NCI-H510A treated with DMSO at 0.1 percent for 48 hours (cell line): Measurements from ENCODE around the gene DCLK2.

Experiments
- DNase-seq: peaks from one replicate; lab custom pipeline; 2025; lab: John Stamatoyannopoulos, UW

Gene DCLK2

GRCh38 chr4:150078041-150078578, at the start of gene DCLK2:
Gene DCLK2 (plus strand): TSS chr4:150078445. CDS start chr4:150079028, 583 bp downstream.
- DNase-seq: peak; percentile 57

DNA sequence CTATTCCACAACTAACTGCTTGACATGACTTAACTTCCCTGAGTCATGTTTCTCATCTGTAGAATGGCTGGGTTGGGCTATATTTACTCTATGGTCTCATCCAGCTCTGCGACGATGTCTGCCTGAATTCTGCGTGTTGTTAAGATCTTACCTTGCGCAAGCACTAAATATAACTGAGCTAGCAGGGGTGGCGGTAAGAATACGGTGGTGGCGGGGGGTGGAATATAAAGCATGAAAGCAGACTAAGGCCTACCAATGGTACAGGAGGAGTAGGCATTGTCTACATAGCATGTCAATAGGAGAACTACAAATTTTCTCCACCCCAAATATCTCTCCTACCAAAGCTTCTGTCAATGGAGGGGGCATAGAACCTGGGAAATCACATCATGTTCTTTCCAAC, 45.7 kb upstream of the DCLK2 start:
- DNase-seq: no peak

GRCh38 chr4:150033081-150033480, 45.2 kb upstream of the DCLK2 start:
- no peak for DNase-seq

DNA sequence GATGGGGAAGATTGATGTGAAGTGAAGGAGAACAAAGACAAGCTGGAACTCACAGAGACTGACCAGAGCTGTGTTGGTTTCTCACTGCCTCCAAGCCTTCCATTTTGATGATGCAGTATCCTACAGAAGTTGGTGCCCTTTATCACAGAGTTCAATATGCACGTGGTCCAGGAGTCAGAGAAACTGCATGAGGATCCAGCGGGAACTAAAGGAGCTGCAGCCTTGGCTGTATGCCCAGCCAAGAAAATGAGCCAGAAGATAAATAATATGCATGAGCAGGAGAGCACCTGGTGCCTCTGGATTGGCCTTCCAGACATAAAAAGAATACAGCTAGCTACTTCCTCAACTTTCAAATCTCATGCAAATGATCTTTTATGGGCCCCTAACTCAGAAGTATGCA, 44.3 kb upstream of the DCLK2 start:
- peak; percentile 45 for DNase-seq

- no peak for DNase-seq
These were observed 40.9 kb upstream of the DCLK2 start for GRCh38 chr4:150037251-150037856.

DNA sequence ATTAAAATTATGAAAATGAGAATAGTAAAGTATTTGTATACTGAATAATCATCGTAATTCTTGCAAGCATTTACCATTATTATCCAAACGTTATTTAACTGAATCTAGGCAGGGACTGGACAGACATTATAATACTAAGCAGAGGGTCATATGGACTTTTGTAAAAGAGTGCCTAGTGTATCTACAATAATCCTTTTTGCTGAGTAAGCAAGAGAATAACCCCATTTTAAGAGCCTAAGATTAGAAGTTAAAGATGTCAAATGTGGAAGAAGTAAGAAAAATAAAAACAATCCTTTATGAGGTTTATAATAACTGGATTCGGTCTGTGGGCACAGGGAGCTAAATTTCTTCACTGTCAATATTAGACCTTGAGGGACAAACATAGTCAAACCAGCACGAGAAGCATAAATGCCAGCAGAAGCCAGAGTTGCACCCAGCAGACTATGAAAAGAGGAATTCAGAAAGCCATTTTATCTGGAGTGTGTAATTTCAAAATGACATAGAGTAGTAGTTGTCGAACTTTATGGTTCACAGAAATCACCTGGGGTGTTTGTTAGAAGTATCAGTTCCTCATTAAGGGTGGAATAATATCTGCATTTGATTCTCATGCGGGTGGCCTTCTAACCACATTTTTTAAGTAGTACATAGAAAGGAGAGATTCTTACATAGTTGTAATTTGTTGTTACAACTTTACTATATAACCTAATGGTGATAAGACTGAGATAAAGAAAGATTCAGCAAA, 39.7 kb upstream of the DCLK2 start:
- DNase-seq: no peak

DNA sequence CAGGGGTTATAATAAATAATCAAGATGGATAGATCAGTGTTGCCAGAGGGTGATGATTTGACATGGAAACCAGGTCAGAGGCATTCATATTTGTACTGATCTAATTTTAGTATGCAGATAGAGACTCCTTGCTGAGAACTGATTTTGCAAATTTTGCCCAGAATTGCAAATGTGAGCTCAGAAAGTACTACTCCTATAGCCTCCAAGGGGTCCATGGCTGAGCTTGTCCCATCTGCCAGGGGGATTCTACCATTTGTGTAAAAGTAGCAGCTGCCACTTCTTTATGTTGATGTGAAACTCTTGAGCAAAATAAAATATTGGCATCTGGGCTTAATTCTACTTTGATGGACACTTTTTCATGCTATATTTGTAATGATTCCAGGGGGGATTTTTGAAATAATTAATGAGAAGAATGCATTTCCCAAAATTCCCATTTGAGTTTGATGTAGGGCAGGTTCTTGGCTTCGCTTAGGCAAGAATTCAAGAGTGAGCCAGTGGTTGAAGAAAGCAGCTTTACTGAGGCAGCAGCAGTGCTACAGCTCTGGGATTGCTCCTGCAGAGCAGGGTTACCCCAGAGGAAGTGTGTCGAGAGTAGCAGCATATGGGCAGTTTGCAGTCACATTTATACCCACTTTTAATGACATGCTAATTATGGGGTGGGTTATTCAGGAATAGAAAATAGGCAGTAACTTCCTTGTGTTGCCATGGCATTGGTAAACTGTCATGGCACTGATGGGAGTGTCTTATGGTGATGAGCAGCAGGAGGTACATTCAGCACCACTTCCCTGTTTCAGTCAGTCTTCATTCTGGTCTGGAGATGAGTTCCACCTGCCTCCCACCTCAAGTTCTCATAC, 38.7 kb upstream of the DCLK2 start:
- no peak for DNase-seq

GRCh38 chr4:150044517-150044916, 33.7 kb upstream of the DCLK2 start:
- DNase-seq: no peak

- DNase-seq: no peak
These were observed 32.8 kb upstream of the DCLK2 start for GRCh38 chr4:150045410-150045809.

GRCh38 chr4:150046728-150047217, 31.5 kb upstream of the DCLK2 start:
- DNase-seq: no peak

DNA sequence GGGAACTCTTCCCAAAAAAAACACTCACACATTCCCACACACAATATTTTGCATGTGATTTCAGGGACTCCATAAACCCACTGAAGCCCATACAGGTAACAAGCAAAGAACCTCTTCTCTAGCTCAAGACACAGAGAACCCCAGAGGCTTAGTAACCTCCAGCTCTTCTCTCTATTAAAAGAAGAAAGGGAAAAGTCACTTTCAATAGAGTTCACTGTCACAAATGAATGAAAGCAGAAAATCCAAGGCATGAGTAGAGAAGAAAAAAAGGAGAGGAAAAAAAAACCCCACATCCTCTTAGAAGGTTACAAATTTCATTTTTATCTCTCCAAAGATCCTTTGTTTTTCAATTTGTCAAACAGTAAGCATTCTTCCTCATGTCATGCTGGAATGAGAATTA, 30.7 kb upstream of the DCLK2 start:
- DNase-seq: no peak

GRCh38 chr4:150049682-150050081, 28.6 kb upstream of the DCLK2 start:
- DNase-seq: no peak

DNA sequence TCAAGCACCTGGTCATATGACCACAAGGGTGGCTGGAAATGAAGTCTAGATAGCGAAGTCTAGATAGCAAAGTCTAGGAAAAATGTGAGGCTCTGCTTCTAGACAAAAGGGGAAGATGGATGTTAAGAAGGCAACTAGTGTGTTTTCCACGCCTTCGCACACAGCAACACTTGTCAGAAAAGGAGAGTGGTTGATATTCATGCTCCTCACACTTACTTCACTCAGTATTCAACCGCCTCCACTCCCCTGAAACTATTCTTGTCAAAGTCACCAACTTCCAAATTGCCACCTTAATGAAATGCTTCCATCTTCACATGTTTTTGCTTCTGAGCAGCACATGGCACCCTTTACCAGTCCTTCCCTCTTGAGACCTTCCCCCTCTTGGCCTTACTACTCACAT, 27.7 kb upstream of the DCLK2 start:
- DNase-seq: no peak

DNA sequence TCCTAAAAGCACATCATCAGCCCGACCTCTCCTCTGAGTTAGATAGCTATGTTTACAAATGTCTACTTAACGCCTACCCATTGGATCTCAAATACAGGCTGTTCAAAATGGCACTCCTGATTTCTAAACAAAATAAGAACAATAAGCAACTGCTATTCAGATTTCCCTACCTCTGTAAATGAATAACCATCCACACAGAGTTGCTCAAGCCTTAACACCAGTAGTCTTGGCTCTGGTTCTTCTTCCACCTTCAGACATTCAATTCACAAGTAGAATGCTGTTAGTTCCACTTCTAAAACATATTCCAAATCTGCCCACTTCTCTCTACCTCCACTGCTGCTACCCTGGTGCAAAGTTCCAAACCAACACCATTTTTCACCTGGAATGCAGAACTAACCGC, 27.1 kb upstream of the DCLK2 start:
- no peak for DNase-seq

GRCh38 chr4:150055467-150055866, 22.8 kb upstream of the DCLK2 start:
- DNase-seq: no peak

GRCh38 chr4:150056569-150056968, 21.7 kb upstream of the DCLK2 start:
- DNase-seq: no peak

GRCh38 chr4:150061086-150061776, 17.0 kb upstream of the DCLK2 start:
- no peak for DNase-seq

DNA sequence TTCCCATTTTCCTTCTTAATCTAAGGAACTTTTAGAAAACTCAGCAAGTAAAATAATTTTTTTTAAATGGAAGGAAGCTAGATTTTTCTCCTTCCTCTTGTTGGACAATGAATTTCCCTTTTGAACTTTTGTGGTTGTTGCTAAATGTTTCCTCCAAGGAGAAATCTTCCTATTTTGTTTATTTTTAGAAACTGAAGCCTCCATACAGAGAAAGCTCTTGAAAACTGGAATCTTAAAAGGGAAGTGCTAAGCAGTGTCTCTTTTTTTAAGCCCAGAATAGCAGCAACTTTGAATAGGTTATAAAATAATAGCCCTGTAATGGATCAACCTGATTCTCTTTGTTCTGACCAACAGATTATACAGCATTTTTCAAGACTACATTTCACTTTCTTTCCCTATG, 15.1 kb upstream of the DCLK2 start:
- no peak for DNase-seq

GRCh38 chr4:150065740-150066139, 12.5 kb upstream of the DCLK2 start:
- no peak for DNase-seq

- DNase-seq: no peak
These were observed 10.4 kb upstream of the DCLK2 start for GRCh38 chr4:150067859-150068258.

DNA sequence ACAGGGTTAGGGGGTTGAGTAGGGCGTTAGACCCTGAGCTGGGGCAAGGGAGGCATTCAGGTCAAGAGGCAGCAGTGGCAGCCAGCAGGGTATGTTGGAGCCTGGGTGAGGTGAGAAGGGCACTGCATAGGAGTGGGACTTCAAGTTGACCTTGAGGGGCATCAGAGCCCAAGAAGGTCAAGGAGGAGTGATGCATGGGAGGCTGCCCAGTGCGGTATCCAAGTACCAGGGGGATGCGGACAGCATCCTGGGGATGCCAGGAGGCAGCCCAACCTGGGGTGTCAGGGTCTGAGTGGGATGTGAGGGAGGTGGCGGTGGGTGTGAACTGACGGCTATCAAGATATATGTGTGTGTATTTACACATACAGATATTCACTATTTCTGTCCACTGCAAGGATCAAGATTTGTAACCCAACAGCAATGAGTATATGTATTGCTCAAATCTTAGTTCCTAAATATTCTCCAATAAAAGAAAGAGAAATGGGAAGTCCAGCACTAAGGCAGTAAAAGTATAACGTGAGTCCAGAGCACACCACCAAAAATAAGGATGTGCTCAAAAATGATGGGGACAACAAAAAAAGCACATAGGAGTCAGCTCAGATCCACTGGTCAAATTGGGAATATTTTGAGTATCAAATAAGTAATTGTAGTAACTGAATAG, 9.8 kb upstream of the DCLK2 start:
- no peak for DNase-seq
